Raji (cell line): ENCODE data around the gene TUSC2.

Experiments
- POLR2A ChIP-seq: IDR thresholded peaks from 2 replicates; pipeline ENCODE4 v1.6.1; 2011; ENCODE audit warnings: low read depth, low read length, control low read depth; ENCODE audit not compliant: insufficient read depth

The TUSC2 gene

DNA sequence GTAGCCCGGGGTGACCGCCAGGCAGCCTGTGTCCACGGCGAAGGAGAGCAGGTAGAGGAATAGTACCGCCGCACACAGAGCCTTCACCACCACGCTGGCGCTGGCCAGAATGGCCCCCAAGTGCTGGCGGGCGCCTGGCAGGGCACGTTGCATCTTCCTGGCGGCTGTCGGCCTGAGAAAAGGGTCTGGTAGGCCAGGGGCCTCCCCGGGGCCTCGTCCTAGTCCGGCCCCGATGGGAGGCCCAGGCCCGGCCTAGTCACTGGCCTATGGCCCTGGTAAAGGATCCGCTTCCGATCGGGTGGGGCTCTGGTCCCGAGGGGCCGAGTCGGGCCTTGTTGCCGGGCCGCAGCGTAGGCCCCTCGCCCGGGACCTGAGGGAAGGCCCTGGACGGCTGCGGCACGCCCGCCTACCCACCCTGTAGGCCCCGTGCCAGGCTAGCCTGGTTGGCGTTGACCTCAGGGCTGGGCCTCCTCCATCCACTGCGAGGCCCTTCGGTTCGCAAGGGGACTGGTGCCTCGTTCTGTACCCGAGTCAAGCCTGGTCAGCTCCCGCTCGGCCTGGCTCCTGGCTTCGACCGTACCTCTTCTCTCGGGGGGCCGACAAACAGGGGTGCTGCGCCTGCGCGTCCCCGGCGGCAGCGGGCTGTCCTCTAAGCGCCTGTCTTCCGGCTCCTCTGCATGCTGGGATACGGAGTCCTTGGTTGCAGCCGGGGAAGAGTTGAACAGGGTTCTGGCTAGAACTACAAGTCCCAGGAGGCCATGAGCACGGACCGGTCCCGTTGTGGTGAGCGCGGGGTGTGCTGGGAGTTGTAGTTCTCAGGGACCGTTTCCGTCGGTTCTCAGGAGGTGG is 31.1 kb upstream of the TUSC2 start, which contains the start of gene TMEM115:
TSS of gene TMEM115 (minus strand) at position 611 of the 849 bp plus-strand sequence. CDS start at position 153, 458 bp downstream.
- peak; percentile 84 for TF ChIP-seq POLR2A

- no peak for TF ChIP-seq POLR2A
These were observed 30.4 kb upstream of the TUSC2 start for GRCh38 chr3:50358355-50358910.

- TF ChIP-seq POLR2A = no peak
These were observed 29.5 kb upstream of the TUSC2 start for GRCh38 chr3:50357481-50357880.

GRCh38 chr3:50356553-50356952 is 28.5 kb upstream of the TUSC2 start:
- no peak for TF ChIP-seq POLR2A

GRCh38 chr3:50355829-50356552 is 28.0 kb upstream of the TUSC2 start:
- TF ChIP-seq POLR2A = no peak

DNA sequence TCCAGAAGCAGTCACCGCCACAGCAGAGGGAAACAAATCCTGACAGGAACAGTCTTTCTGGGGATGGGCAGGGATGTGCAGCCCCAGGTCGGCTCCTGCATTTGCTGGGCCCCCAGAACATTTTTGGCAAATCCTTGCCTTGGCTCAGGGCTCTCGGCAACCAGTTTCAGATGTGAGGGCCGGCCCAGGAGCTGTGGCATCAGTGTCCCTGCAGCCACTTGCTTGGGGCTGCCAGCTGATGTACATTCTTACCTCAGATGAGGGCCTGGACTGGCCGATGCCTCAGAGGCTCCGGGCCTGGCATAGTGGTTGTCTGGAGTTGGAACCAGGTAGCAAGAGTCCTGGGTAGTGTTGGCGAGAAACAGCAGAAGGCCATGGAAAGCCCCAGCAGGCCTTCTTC is 26.8 kb upstream of the TUSC2 start:
- no peak for TF ChIP-seq POLR2A

- TF ChIP-seq POLR2A = no peak
These were observed 26.3 kb upstream of the TUSC2 start for GRCh38 chr3:50354186-50354764.

DNA sequence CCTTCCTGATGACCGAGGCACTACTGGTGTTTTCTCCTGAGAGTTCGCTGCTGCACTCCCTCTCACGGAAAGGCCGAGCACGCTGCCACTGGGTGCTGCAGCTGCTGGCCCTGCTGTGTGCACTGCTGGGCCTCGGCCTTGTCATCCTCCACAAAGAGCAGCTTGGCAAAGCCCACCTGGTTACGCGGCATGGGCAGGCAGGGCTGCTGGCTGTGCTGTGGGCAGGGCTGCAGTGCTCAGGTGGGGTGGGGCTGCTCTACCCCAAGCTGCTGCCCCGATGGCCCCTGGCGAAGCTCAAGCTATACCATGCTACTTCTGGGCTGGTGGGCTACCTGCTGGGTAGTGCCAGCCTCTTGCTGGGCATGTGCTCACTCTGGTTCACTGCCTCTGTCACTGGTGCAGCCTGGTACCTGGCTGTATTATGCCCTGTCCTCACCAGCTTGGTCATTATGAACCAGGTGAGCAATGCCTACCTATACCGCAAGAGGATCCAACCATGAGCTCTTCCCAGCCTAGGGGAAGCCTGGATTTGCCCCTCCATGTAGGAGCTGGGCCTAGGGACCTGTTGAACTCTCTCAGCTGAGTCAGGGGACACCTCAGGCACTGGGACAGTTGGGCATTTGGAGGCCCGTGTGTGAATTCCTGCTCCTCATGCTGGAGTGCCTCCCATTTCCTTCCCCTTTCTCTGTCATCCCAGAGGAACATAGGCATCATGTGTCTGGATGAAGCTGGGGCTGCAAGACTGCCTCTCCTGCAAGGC is 25.4 kb upstream of the TUSC2 start:
- TF ChIP-seq POLR2A = no peak

- TF ChIP-seq POLR2A = no peak
These were observed 24.8 kb upstream of the TUSC2 start for GRCh38 chr3:50352781-50353180.

DNA sequence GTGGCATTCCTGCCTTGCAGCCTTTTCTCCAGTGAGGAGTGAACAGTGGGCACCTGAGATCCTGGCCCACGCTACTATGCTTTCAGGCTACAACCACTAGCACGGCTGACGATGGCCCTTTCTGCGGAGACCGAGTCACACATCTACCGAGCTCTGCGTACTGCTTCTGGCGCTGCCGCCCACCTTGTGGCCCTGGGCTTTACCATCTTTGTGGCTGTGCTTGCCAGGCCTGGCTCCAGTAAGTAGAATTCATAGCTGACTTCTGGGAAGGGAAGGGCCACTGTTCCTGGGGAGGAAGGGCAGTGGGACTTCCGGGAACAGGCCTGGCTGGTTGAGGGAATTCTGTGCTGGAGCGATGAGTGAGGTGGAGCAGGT is 23.3 kb upstream of the TUSC2 start:
- no peak for TF ChIP-seq POLR2A

- TF ChIP-seq POLR2A = peak; percentile 99
These were observed 22.7 kb upstream of the TUSC2 start, which contains the start of the genes CYB561D2 and NPRL2 for GRCh38 chr3:50350527-50351322. Gene CYB561D2, plus strand, starts transcription at chr3:50350862. Its CDS starts 572 bp downstream, at chr3:50351434. Gene NPRL2, minus strand, starts transcription at chr3:50350775. Its CDS starts 123 bp downstream, at chr3:50350652.

DNA sequence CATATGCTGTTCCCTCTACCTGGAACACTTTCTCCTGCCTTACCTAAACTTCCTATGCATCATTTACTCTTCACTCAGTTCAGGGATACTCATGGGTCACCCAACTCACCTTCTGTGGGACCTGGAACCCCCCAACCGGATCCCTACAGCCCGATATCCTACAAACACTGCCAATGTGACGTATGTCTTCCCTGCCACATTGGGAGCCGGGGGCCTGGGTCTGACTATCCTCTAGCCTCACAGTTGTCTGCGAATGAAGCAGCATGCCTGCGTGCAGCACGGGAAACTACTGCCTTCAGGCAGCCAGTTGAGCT is 22.1 kb upstream of the TUSC2 start:
- TF ChIP-seq POLR2A = no peak

GRCh38 chr3:50347187-50347813 is 19.3 kb upstream of the TUSC2 start:
- no peak for TF ChIP-seq POLR2A
